Jurkat, Clone E6-1 (cell line): ENCODE results near the gene CD109.
A peak's percentile ranks its signal among the peaks of the same experiment; 100 is the strongest.
"Not testable (repeated sequence)": the region's sequence is repeated elsewhere in the genome, so short reads cannot be mapped to it uniquely, and the experiment has no call there.

Source experiments
- DNase-seq: peaks from one replicate; pipeline ENCODE4 v3.0.0-alpha.2; 2011; ENCODE audit warnings: low read depth, low spot score
- H3K4me3 ChIP-seq: 2 replicates; pipeline ENCODE4 v1.5.1; 2011; ENCODE audit warnings: mild to moderate bottlenecking, low read length, control low read depth, moderate library complexity

Gene CD109

DNA sequence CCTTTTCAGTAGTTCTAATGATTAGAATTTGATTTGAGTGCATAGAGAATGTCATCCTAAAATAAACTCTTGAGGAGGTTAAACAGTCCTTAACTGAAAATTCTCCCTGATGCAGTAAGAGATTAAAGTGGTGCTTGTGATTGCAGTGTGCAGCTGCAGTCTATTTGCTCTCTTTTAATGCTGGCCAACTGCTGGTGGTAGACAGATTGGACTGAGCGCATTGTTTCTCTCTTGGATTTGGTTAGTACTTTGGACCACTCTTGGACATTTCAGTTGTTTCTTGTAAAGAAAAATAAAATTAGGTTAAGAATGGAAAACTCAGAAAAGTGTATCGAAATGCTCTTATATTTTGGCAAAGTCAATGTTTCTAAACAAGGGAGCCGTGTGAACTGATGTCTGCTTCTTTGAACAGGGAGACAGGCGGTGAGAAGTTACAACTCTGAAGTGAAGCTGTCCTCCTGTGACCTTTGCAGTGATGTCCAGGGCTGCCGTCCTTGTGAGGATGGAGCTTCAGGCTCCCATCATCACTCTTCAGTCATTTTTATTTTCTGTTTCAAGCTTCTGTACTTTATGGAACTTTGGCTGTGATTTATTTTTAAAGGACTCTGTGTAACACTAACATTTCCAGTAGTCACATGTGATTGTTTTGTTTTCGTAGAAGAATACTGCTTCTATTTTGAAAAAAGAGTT lies 127.2 kb downstream of the CD109 start:
- no peak for DNase-seq

DNA sequence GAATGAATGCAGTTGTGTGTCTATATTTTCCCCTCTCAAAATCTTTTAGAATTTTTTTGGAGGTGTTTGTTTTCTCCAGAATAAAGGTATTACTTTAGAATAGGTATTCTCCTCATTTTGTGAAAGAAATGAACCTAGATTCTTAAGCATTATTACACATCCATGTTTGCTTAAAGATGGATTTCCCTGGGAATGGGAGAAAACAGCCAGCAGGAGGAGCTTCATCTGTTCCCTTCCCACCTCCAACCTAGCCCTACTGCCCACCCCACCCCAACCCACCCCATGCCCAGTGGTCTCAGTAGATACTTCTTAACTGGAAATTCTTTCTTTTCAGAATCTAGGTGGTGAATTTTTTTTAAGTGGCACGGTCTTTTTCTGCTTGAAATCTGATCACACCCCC lies 127.8 kb downstream of the CD109 start:
- no peak for DNase-seq
- H3K4me3 ChIP-seq = no peak overlapping the region

More for the DNA sequence above, 127.2 kb downstream of the CD109 start:
- H3K4me3 ChIP-seq = no peak overlapping the region

DNA sequence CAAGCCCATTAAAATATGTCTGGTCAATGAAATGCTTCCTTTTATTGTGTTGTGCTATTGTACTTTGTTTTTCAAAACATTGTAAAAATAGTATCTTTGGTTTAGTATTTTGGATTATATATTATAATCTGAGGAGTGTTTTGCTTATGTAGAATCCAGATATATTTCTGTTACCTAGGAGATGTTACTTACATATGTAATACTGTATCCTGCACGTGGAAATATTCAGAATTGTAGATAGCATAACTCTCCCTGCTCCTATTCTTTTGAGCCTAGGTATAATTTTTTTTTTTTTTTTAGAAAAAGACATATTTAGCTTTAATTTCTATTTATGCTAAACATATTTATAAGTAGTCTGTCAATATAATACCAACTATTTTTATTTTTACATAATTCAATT lies 130.6 kb downstream of the CD109 start:
- H3K4me3 ChIP-seq = no peak overlapping the region
- no peak for DNase-seq

DNA sequence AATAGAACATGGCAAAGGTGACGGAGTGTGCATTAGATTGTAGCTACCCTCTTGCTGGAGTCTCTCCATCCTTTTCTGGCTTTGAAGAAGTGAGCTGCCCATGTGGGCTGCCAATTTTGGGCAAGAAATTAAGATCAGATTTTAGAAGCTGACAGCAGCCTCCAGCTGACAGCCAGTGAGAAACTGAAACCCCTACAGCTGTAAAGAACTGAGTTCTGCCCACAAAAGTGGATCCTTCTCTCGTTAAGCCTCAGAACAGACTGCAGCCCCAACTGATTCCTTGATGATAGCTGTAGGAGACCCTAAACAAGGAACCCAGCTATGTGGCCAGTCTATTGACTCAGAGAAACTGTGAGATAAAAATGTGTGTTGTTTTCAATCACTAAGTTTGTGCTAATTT lies 134.1 kb downstream of the CD109 start:
- H3K4me3 ChIP-seq = no peak overlapping the region
- no peak for DNase-seq

DNA sequence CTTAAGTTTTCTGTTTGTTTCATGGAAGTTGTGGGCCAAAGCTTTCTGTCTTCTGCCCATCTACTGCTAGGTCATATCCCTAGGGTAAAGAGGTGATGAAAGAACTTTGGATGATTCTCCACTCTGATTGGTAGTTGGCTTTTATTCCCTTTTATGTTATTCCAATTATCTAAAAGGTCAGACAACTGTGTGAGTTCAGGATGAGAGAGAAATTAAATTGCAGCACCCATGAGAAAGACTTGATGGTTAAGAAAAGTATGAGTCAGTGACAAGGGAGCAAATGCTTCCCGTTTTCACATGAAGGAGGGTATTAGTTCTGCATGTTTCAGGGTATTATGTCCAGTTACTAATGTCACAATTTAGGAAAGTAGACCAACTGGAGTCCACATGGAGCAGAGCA lies 136.3 kb downstream of the CD109 start:
- no peak for DNase-seq
- H3K4me3 ChIP-seq = no peak overlapping the region

DNA sequence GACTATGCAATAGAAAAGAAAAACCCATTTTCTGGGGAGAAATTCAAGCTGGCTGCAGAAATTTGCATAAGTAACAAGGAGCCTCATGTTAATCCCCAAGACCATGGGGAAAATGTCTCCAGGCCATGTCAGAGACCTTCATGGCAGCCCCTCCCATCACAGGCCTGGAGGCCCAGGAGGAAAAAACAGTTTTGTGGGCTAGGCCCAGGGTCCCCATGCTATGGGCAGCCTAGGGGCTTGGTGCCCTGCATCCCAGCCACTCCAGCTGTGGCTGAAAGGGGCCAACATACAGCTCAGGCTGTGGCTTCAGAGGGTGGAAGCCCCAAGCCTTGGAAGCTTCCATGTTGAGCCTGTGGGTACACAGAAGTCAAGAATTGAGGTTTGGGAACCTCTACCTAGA lies 148.7 kb downstream of the CD109 start:
- not testable (repeated sequence) for DNase-seq, H3K4me3 ChIP-seq

DNA sequence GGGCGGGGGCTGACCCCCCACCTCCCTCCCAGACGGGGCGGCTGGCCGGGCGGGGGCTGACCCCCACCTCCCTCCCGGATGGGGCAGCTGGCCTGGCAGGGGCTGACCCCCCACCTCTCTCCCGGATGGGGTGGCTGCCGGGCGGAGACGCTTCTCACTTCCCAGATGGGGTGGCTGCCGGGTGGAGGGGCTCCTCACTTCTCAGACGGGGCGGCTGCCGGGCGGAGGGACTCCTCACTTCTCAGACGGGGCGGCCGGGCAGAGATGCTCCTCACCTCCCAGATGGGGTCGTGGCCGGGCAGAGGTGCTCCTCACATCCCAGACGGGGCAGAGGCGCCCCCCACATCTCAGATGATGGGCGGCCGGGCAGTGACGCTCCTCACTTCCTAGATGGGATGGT lies 155.0 kb downstream of the CD109 start:
- H3K4me3 ChIP-seq, DNase-seq: not testable (repeated sequence)

DNA sequence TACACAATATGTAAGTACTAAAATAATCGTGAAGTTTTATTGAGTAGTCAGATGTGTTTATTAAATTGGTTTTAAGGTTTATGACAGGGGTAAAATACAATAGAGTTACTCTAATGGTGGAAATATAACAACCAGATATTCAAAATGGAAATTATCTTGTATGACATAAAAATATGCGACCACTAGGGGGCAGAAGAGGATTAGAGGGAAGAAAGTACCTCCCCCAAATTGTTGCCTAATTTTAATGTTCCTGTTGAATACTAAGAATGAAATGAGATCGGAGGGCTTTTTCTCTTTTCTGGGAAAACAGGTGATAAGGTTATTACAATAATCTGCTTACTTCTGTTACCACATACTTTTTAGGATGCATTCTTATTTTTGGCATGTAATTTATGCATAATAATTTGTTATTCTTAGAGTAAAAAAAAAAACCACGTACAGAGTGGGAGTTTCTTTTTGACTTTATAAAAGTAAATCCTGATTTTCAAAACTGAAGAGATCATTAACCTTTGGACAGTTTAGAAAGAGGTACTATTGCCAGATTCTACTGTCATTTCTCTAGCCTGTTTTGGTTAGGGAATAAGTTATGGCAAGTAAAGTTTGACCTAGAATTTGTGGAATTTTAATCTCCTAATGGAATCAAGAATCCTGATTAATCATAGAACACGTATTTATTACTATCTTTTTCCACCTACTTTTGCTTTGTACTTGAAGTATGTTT lies 159.2 kb downstream of the CD109 start:
- H3K4me3 ChIP-seq = no peak overlapping the region
- DNase-seq = peak; percentile 53

DNA sequence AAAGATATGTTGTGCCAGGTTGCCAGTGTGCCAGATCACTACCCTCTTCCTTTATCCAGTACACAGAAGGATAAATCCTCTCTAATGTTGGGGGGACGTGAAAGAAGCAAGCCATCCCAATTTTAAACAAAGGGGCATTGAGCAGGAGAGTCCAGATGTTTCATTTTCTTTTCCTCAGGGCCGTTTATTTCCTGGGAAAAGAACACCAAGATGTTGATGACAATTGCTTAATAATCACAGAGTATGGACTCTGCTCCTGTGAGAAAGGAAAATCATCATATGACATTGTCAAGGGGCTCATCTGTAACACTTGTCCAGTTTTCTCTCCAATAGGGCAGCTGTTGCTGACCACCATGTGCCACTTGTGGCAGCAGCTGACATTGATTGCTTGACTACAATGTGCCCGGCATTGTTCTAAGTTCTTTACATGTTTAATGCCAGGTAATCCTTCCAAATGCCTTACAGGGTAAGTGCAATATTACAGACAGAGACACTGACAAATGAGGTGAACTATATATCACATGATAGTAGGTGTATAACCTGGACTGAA lies 161.4 kb downstream of the CD109 start:
- no peak for DNase-seq
- H3K4me3 ChIP-seq = no peak overlapping the region

DNA sequence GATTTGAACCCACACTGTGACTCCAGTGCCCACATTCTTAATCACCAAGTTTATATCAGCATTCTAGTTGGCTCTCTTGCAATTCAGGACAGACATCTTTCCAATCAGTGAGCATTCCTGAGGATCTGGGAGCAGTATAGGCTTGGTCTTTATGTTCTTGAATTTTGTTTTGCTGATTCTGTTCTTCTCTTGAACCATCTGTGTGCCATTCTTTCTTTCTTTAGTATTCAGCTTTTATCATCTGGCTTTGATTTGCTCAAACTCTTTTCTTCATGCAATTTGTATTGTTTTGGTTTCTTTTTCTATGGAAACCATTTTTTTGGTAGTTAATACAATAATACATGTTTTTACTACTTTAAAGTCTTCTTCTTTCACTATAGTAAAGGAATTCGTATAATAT lies 162.4 kb downstream of the CD109 start:
- no peak overlapping the region for H3K4me3 ChIP-seq
- no peak for DNase-seq

DNA sequence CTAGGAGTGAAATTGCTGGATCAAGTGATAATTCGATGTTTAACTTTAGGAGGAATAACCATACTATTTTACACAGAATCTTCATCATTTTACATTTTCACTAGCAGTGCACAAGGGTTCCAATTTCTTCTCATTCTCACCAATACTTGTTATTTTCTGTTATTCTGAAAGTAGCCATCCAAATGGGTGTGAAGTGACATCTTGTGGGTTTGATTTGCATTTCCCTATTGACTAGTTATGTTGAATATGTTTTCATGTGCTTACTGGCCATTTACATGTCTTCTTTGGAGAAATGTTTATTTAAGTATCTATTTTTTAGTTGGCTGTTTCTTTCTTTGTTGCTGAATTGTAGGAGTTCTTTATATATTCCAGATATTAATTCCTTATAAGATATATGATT lies 164.3 kb downstream of the CD109 start:
- H3K4me3 ChIP-seq = no peak overlapping the region
- DNase-seq = no peak

DNA sequence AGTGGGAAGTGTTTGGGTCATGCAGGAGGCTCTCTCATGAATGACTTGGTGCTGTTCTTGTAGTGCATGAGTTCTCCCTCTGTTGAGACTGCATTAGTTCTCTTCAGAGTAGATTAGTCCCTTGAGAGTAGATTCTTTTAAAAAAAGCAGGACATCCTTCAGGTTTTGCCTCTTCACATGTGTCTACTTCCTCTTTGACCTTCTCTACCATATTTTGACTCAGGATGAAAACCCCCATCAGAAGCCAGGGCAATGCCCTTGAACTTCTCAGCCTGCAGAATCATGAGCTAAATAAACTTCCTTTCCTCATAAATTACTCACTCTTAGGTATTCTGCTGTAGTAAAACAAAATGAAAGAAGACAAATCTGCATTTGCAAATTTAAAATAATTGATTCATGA lies 170.3 kb downstream of the CD109 start:
- no peak overlapping the region for H3K4me3 ChIP-seq
- DNase-seq = no peak

DNA sequence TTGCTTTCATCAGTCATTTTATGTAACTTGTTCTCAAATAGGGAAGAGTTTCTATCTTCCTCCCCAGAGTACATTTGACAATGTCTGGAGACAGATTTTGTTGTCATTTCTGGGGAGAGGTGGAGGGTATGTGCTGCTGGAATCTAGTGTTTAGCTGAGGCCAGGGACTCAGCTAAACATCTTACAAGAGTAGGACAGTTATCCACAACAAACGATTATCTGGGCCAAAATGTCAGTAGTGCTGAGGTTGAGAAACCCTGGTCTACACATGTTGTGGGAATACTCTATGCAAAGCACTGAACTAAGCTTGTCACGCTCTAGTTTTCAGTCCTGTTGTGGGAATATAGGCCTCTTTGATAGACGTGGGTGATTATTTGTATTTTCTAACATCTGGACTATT lies 171.4 kb downstream of the CD109 start:
- no peak for DNase-seq
- no peak overlapping the region for H3K4me3 ChIP-seq

DNA sequence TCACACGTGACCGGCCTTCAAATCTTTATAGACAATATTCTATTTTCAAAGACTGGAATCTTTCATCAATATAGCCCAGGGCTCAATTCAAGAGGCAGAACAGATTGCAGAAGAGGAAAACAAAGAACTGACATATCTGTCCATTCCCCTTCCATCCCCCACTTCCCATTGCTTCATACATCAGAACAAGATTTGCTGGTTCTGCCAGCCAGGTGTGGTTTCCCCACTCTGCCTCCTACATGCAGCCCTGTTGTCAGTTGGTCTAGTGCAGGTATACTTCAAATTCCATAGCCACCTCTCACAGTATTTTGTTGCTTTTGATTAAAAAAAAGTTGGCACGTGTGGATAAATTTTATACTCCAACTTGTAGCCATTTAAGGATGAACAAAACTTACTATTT lies 174.9 kb downstream of the CD109 start:
- no peak for DNase-seq
- no peak overlapping the region for H3K4me3 ChIP-seq

DNA sequence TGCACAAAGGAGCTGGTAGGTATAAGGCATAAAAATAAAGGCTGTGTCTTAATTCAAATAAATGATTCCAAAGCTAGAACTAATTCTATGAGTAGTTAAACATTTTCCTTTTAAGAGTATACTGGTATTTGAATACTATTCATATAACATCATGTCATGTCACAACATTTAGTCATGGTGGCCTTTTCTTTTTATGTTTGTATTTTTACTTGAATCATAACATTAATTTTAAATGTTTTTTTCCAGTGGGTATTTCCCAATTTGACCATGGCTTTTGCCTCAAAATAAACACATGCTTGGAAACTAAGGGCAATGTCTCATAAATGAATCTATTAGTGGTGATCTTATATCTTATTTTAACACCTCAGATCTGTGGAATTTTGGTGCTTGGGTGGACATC lies 177.1 kb downstream of the CD109 start:
- no peak for DNase-seq
- no peak overlapping the region for H3K4me3 ChIP-seq
